Activated naive CD8-positive, alpha-beta T cell treated with anti-CD3 and anti-CD28 coated beads, Interleukin-2, amount 10 ng/mL, durations not matched to agents 7 days and 5 days (primary cell): ENCODE measurements around the gene HOXB6. TPM values are rescaled to one million over a fixed set of nuclear protein-coding genes. Genes with fewer than 3 reads are reported as not detected.

Source experiments
- ATAC-seq: fragments of 150-1000 bp; cut with Tn5 transposase; one replicate; pipeline ENCODE4 v1.10.0; 2021; ENCODE audit warnings: low read depth, moderate library complexity
- POLR2A ChIA-PET: fragments of 350-600 bp; sonication (Branson Sonifier 250); formaldehyde crosslinking; loops from one replicate; lab custom pipeline; 2021; ENCODE audit warnings: antibody characterized with exemption; lab: Charles Lee
- DNase-seq: peaks from one replicate; pipeline ENCODE4 v3.0.0; 2021
- H3K27ac Mint-ChIP-seq: one replicate; pipeline ENCODE4 v1.8.0; 2022; ENCODE audit warnings: mild to moderate bottlenecking, mixed read lengths
- H3K27me3 Mint-ChIP-seq: one replicate; pipeline ENCODE4 v1.8.0; 2022; ENCODE audit warnings: mild to moderate bottlenecking, moderate library complexity, mixed read lengths
- H3K36me3 Mint-ChIP-seq: one replicate; pipeline ENCODE4 v1.8.0; 2021; ENCODE audit warnings: mild to moderate bottlenecking, mixed read lengths
- H3K4me1 Mint-ChIP-seq: one replicate; pipeline ENCODE4 v1.8.0; 2021; ENCODE audit warnings: mixed read lengths
- H3K4me3 Mint-ChIP-seq: one replicate; pipeline ENCODE4 v1.8.0; 2022; ENCODE audit warnings: mild to moderate bottlenecking, moderate library complexity, mixed read lengths
- H3K9me3 Mint-ChIP-seq: one replicate; pipeline ENCODE4 v1.8.0; 2021; ENCODE audit warnings: mixed read lengths
- total RNA-seq, 2 experiments: library from RNA; stranded (reverse); gene quantifications; one replicate each; pipeline ENCODE4 v1.2.3, GENCODE V29; 2021

Gene HOXB6
- total RNA-seq, 2 experiments from 2014 or later, result not detected

DNA sequence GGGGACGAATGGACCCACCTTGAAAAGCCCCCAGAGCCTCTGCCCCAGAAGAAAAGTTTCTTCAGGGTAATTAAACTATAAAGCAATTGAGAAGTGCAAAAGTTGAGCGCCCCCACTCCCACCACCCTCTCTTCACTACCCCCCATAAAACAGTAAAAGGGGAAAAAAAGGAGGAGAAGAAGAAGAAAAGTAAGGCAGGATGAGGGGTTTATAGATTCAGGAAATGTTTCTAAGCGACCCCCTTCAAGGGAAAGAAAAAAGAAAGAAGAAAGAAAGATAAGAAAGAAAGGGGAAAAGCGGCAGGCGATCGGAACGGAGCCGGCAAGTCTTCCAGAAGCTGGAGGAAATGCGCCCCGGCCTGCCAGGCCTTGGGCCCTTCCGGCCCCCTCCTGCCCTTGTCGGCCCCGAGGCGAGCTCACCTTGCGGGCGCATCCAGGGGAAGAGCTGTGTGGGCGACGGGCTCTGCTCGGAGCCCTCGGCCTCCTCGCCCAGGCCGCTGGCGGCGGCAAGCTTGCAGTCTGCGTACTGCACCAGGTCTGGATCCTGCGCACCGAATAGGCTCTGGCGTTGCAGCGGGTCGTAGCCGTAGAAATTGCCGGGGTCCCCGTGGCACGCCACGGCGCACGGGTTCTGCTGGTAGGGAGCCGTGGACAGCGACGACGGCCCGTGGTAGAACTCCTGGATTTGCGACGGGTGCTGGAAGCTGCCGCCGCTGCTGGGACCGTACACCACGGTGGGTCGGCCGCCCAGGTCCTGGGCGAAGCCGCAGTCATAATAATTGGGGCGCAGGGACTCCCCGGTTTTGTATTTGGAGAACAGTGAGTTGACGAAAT is 9.3 kb upstream of the HOXB6 start:
- no peaks in the 10 kb centered on the region for H3K9me3 Mint-ChIP-seq
- H3K27ac Mint-ChIP-seq, result peak overlapping the region; percentile 60
- DNase-seq (peak; percentile 61), ATAC-seq (no peak)
- peaks cover 42% of the 10 kb centered on the region for H3K4me1 Mint-ChIP-seq
- H3K27me3 Mint-ChIP-seq, result peaks cover 80% of the 10 kb centered on the region
- H3K36me3 Mint-ChIP-seq, result no peaks in the 10 kb centered on the region
- POLR2A ChIA-PET, result interaction anchor here (0.9 to 1.6 kb wide), 3 partner anchors 12 to 21 kb away, joined by 3 to 5 read pairs (median 4); partner anchors contain the start of gene HOXB9
- H3K4me3 Mint-ChIP-seq, result peak overlapping the region; percentile 47

DNA sequence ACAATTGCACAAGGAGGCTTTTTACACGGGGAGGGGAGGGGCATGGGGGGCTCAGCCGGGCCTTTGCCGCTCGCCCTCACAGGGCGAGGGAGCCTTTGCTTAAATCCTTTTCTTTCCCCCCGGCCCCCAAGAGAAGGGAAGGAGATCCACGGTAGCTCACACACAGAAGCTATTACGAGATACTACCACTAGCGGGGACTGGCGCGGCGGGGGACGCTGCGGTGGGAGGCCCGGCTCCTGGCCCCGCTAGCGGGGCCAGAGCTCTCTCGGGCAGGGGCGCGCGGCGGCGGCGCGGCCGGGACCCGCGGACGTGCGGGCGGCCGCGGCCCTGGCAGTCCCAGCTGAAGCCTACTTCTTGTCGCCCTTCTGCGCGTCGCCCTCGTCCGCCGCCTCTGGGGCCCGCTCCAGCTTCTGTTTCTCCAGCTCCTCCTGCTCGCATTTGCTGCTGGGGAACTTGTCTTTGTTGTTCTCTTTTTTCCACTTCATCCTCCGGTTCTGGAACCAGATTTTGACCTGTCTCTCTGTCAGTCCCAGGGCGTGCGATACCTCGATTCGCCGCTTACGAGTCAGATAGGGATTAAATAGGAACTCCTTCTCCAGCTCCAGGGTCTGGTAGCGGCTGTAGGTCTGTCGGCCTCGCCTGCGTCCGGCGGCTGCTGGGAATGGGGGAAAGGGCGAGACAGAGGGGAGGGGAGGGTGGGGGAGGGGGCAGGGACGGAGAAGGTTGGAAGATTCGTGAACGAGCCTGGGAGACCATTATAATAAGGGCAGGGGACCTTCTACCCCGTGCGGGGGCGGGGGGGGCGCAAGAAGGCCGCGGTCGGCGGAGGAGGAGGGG is 8.3 kb upstream of the HOXB6 start:
- peak; percentile 66 for DNase-seq

DNA sequence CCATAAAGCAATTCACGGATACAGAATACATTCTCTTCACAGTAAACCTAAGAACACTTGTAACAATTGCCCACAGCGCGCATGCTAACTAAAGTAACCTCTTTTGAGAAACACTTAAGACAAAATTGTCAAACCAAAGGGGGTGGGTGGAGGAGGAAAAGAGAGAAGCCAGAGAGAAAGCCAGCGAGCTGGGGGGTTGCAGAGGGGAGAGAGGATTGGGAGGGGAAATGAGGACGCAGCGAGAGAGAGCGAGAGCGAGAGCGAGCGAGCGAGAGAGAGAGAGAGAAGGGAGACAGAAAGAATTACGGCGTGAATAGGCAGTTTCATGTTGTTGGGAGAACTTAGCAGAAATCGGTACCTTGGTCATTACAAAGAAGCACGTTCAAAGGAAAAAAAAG is 7.7 kb upstream of the HOXB6 start:
- H3K9me3 Mint-ChIP-seq, result no peaks in the 10 kb centered on the region
- no peaks in the 10 kb centered on the region for H3K36me3 Mint-ChIP-seq
- no peak for DNase-seq
- H3K4me1 Mint-ChIP-seq, result peaks cover 35% of the 10 kb centered on the region
- H3K27ac Mint-ChIP-seq, result no peak overlapping the region
- peak overlapping the region; percentile 69 for H3K4me3 Mint-ChIP-seq
- H3K27me3 Mint-ChIP-seq, result peaks cover 79% of the 10 kb centered on the region
- POLR2A ChIA-PET, result no interaction called here
- ATAC-seq, result no peak

More for the DNA sequence above, 8.3 kb upstream of the HOXB6 start:
- H3K9me3 Mint-ChIP-seq, result no peaks in the 10 kb centered on the region
- peak overlapping the region; percentile 79 for H3K4me3 Mint-ChIP-seq
- H3K36me3 Mint-ChIP-seq, result no peaks in the 10 kb centered on the region
- peak; percentile 55 for ATAC-seq
- peaks cover 78% of the 10 kb centered on the region for H3K27me3 Mint-ChIP-seq
- H3K27ac Mint-ChIP-seq, result no peak overlapping the region
- peaks cover 37% of the 10 kb centered on the region for H3K4me1 Mint-ChIP-seq
- POLR2A ChIA-PET, result interaction anchor here (1.6 kb wide), 1 partner anchor 13 kb away, joined by 5 read pairs; the partner anchor contains the start of gene HOXB9

DNA sequence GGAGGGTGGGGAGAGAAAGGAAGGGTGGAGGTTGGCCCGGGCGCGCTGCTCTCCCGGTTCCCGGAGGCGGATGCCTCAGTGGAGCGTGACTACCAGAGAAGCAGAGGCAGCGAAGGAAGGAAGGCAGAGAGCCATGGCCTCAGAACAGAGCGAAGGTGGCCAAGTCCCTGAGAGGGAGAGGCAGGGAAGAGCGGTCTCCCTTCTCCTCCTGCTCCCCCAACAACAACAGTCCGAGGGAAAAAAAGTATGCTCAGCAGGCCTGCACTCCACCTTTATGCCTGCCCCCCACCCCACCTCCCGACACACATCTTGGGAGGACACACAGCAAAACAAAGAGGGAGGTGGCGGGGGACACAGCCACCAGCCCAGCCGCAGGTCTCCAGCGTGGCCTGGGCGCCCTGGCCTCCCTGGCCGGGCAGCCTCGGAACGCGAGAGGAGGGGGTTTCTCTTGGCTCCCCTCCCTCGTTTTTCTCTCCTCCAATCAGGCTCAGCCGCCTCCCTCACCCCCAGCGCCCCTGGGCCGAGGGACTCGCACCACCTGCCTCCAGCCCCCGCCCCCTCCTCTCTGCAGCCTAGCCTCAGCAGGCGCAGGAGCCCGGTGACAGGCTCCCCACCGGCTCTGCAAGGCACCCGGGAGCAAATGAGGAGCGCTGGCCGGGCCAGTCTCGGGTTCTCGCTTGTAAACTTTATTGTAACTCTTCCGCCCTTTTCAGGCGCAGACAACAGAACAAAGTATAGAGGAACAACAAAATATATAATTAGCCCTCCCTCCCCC is 7.1 kb upstream of the HOXB6 start:
- Mint-ChIP-seq H3K27me3 (peaks cover 76% of the 10 kb centered on the region), H3K4me1 (peaks cover 31% of the 10 kb centered on the region), H3K4me3 (peak overlapping the region; percentile 86), H3K36me3 (no peaks in the 10 kb centered on the region), H3K27ac (no peak overlapping the region), H3K9me3 (no peaks in the 10 kb centered on the region)
- no peak for DNase-seq
- no peak for ATAC-seq
- POLR2A ChIA-PET, result no interaction called here

DNA sequence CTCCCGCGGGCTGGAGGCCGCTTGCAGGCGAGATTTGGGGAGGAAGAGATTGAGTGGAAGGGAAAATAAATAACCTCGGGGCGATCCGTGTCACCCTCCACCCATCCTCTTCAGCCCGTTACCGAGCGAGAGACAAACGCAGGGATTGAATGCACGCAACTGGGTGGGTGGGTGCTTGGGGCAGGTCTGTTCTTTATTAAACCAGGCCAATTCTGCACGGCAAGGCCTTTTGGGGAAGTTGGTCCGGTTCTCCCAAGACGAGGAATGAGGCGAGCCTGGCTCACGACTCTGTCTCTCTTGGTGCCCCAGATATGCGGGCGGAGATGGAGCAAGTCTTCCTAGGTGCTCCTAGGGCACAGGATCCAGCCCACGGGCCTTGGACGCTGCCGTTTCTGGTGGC is 6.4 kb upstream of the HOXB6 start:
- Mint-ChIP-seq H3K4me1 (peaks cover 31% of the 10 kb centered on the region), H3K27me3 (peaks cover 78% of the 10 kb centered on the region), H3K4me3 (peak overlapping the region; percentile 86), H3K36me3 (no peaks in the 10 kb centered on the region), H3K27ac (peak overlapping the region; percentile 59), H3K9me3 (no peaks in the 10 kb centered on the region)
- ATAC-seq (no peak), DNase-seq (no peak)
- POLR2A ChIA-PET, result no interaction called here

DNA sequence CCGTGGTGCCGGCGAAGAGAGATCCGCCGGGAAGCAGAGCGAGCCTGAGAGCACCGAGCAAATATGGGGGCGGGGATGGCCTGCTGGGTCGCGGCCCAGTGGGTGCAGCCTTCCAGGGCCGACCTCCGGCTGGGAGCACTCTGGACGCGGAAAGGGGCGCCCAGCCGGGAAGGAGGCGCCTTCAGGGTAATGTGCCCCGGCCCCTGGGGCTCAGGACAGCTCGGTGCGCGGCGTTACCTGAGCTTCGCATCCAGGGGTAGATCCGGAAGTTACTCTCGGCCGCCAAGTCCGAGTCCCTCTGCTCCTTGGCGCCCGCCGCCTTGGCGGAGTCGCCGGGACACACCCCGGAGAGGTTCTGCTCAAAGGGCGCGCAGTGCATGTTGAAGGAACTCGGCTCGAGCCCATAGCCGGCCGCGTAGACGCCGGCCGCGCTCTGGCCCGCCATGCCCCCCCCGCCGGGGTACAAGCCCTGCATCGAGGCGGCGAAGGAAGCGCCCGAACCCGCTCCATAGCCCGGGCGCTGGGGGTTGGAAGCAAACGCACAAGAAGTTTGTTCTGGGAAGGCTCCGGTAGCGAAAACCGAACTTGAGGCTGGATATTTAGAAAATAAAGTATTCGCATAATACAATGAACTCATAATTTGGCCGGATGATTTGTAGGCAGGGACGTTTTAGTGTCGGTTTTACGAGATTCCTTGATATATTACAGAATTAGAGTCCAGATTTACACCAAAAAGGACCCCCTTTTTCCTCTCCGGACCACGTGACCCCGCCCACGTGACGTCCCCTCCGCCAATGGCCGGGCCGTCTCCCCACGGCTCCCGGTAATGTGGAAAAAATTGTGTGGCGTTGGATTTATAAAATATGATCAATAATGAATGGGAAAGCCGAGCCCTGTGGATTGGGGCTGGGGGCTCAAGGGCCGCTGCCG is 5.8 kb upstream of the HOXB6 start, which contains the start of gene HOXB7:
Gene HOXB7 (minus strand): TSS at position 736 of the 930 bp plus-strand sequence. CDS start 99 bp downstream, at position 637.
- POLR2A ChIA-PET, result no interaction called here
- ATAC-seq, result peak; percentile 43
- H3K9me3 Mint-ChIP-seq, result no peaks in the 10 kb centered on the region
- peaks cover 76% of the 10 kb centered on the region for H3K27me3 Mint-ChIP-seq
- peak within 1 kb of the TSS; percentile 59 for H3K27ac Mint-ChIP-seq
- H3K4me3 Mint-ChIP-seq, result peak within 1 kb of the TSS; percentile 86
- peak; percentile 80 for DNase-seq
- peaks cover 31% of the 10 kb centered on the region for H3K4me1 Mint-ChIP-seq
- H3K36me3 Mint-ChIP-seq, result no peaks in the 10 kb centered on the region

DNA sequence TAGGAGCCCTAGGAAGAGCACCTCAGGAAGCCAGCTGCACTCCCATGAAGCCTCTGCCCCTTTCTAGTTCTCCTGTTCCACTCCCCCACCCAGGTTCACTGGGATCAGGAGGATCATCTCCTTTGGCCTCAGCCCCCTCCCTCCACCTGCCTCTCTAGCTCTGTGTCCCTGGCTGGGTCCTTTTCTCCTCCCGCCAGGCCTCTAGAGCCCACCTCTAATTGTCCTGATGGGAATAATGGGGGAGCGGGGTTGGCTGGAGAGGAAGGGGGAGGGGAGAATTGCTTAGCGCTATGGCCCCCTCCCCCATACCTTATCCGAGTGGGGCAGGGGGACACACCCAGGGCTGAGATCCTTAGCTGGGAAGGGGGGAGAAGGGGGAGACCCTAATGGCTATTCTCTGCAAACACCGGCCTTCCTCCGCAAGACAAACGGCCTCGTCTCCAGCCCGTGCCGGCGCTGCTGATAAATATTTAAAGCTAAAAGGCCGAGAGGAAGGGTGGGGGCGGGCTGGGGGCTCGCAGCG is 5.0 kb upstream of the HOXB6 start:
- Mint-ChIP-seq H3K4me1 (peaks cover 29% of the 10 kb centered on the region), H3K27ac (no peak overlapping the region), H3K27me3 (peaks cover 75% of the 10 kb centered on the region), H3K9me3 (no peaks in the 10 kb centered on the region), H3K36me3 (no peaks in the 10 kb centered on the region), H3K4me3 (peak overlapping the region; percentile 86)
- POLR2A ChIA-PET, result no interaction called here
- DNase-seq (no peak), ATAC-seq (no peak)

DNA sequence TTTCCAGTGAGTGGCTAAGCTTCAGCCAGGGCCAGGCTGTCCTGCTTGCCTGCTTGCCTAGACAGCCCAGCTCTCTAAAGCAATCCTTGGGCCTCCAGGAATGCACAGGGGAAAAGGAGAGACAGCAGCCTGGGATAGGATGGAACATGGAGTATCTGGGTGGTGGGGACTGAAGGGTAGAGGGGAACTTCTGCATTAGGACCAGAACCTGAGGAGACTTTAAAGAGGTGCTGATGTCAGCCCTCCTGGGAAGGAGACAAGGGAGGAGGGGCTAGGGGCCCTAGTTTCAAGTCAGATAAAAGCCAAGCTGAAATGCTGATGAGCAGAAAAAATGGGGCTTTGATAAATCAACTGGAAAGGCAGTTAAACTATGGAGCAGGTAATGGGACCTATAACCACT is 4.2 kb upstream of the HOXB6 start:
- POLR2A ChIA-PET, result no interaction called here
- Mint-ChIP-seq H3K27me3 (peaks cover 75% of the 10 kb centered on the region), H3K27ac (no peak overlapping the region), H3K4me1 (peaks cover 27% of the 10 kb centered on the region), H3K36me3 (no peaks in the 10 kb centered on the region), H3K4me3 (peak overlapping the region; percentile 11), H3K9me3 (no peaks in the 10 kb centered on the region)
- DNase-seq (no peak), ATAC-seq (no peak)

DNA sequence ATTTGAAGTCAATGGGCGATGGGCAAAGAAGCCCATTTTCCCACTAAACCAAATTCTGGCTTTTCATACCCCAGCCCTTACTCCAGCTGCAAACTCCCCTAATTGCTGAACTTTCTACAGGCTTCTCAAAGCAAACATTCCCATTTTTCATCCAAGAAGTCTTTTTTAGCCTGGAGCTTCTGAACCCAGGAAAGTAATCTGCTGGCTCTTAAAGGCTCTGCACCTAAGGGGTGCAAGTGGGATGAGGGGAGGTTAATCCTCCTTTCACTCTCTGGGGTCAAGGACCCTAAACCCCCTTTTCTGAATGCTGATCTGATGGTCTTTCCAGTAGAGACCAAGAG is 3.7 kb upstream of the HOXB6 start:
- Mint-ChIP-seq H3K4me1 (peaks cover 28% of the 10 kb centered on the region), H3K9me3 (no peaks in the 10 kb centered on the region), H3K27ac (no peak overlapping the region), H3K36me3 (no peaks in the 10 kb centered on the region), H3K27me3 (peaks cover 73% of the 10 kb centered on the region), H3K4me3 (no peak overlapping the region)
- POLR2A ChIA-PET, result no interaction called here
- DNase-seq, result no peak
- no peak for ATAC-seq

DNA sequence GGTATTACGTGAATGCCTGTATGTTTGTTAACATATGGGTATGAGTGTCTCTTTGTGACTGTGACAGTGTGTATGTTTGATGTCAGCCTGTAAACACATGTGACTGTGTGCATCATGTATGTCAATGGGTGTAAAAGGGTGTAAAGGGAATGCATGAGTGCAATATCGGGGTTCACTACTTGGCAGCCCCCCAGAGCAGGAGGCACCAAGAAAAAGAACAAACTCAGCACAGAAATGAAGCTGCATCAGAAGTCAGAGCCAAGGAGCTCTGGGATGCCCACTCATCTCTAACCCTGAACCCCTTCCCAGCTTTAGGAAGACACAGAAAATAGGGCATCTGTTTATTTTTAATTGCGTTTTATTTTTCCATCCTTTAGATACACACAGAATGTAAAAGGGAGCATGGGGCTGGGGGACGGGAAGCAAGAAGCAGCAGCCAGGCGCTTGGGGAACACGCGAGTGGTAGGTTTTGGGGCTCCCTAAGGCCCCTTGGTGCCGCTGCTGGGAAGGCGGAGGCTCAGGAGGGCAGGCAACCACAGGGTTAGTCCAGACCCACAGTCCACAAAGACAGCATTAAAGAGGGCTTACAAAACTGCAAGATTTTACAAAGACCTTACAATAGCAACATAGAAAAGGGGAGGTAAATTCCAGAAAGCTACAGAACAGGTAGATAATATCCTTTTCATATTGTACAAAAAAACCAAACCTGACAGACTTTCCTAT is 2.3 kb upstream of the HOXB6 start:
- peaks cover 29% of the 10 kb centered on the region for H3K4me1 Mint-ChIP-seq
- no peak overlapping the region for H3K4me3 Mint-ChIP-seq
- H3K27me3 Mint-ChIP-seq, result peaks cover 79% of the 10 kb centered on the region
- H3K27ac Mint-ChIP-seq, result no peak overlapping the region
- no peaks in the 10 kb centered on the region for H3K36me3 Mint-ChIP-seq
- no peaks in the 10 kb centered on the region for H3K9me3 Mint-ChIP-seq
- DNase-seq (no peak), ATAC-seq (no peak)
- POLR2A ChIA-PET, result interaction anchor here (0.6 to 1.1 kb wide), 3 partner anchors 14 to 527 kb away, joined by 3 to 4 read pairs (median 3); partner anchors contain the start of gene HOXB5

DNA sequence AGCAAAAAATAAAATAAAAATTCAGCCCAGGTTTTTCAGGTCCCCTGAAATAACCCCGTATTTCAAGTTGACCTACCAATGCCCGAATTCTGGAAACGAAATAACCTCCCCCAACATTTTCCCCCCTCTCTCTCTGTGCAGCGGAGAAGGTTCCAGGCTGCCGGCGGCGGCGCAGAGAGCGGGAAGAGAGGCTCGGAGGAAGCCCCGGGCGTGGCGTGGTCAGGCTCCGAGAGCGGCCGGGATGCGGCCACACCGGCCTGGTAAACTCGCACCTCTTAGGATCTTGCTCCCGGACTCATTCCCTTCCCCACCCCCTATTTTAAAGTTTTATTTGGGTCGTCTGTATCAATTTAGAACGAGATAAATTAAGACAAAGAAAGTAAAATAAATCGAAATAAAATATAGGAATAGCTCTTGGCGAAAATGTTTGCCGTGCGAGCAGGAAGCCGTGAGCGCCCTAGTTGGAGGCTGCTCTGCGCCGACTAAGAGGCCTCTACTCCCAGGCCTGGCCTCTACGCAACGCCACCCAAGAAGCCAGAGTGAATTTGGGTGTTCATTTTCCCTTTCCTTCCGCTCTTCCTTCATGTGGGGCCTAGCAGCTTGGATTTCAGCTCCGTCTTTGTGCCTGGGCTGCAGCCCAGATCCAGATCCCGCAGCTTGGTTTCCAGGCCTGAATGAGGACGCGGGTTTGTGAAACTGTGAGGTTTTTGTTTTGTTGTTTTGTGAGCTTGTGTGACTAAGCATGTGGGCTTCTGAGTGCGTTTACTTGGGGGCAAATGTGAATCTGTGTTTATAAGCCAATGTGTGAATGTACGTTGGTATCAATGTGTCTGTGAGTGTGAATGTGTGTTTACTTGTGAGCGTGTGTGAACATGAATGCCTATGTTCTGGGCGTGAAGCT is 1.5 kb upstream of the HOXB6 start:
- Mint-ChIP-seq H3K4me3 (no peak overlapping the region), H3K27ac (no peak overlapping the region)
- POLR2A ChIA-PET, result interaction anchor here (0.6 to 1.1 kb wide), 3 partner anchors 13 to 526 kb away, joined by 3 to 4 read pairs (median 3); partner anchors contain the start of gene HOXB5

More for the DNA sequence above, 1.5 kb upstream of the HOXB6 start:
- Mint-ChIP-seq H3K36me3 (no peaks in the 10 kb centered on the region), H3K9me3 (no peaks in the 10 kb centered on the region), H3K27me3 (peaks cover 81% of the 10 kb centered on the region), H3K4me1 (peaks cover 29% of the 10 kb centered on the region)
- ATAC-seq, result no peak
- no peak for DNase-seq
